HepG2 (cell line): Measurements from ENCODE around the gene HSDL2. TPM values are rescaled to one million over a fixed set of nuclear protein-coding genes. Genes with fewer than 3 reads are reported as not detected.

Experiments used
- CBFB ChIP-seq: sonication (generic); formaldehyde crosslinking; IDR thresholded peaks from 2 replicates; pipeline ENCODE4 v1.4.0; 2020; ENCODE audit warnings: missing genetic modification reagents
- EEA1 ChIP-seq: sonication (generic); formaldehyde crosslinking; IDR thresholded peaks from 2 replicates; pipeline ENCODE4 v1.5.1; 2020; ENCODE audit warnings: mild to moderate bottlenecking, missing genetic modification reagents, borderline replicate concordance
- HCFC1 ChIP-seq: fragments of 150-350 bp; IDR thresholded peaks from 2 replicates; pipeline ENCODE4 v1.6.1; 2014; ENCODE audit warnings: low read depth, low read length
- JUNB ChIP-seq: sonication (generic); formaldehyde crosslinking; IDR thresholded peaks from 2 replicates; pipeline ENCODE4 v1.8.0; 2022; ENCODE audit warnings: missing genetic modification reagents, mild to moderate bottlenecking, borderline replicate concordance
- KLF13 ChIP-seq: sonication (generic); formaldehyde crosslinking; IDR thresholded peaks from 2 replicates; pipeline ENCODE4 v1.4.0; 2020; ENCODE audit warnings: mild to moderate bottlenecking, missing genetic modification reagents
- NR2F2 ChIP-seq: IDR thresholded peaks from 2 replicates; pipeline ENCODE4 v1.6.1; 2012; ENCODE audit warnings: low read depth, inconsistent platforms, borderline replicate concordance
- SNRNP70 ChIP-seq: fragments of 200-400 bp; formaldehyde crosslinking; IDR thresholded peaks from 2 replicates; pipeline ENCODE4 v1.6.1; 2017; ENCODE audit warnings: mild to moderate bottlenecking, low read depth, low read length, moderate library complexity
- THAP8 ChIP-seq: sonication (generic); formaldehyde crosslinking; IDR thresholded peaks from 2 replicates; pipeline ENCODE4 v1.5.1; 2020; ENCODE audit warnings: missing genetic modification reagents, mild to moderate bottlenecking, borderline replicate concordance
- ZHX1 ChIP-seq: sonication (generic); formaldehyde crosslinking; IDR thresholded peaks from 2 replicates; pipeline ENCODE4 v1.8.1; 2022; ENCODE audit warnings: low read depth, mild to moderate bottlenecking, missing genetic modification reagents
- ZNF251 ChIP-seq: sonication (generic); formaldehyde crosslinking; IDR thresholded peaks from 2 replicates; pipeline ENCODE4 v1.9.0; 2021; ENCODE audit warnings: mild to moderate bottlenecking, missing genetic modification reagents
- ZNF780A ChIP-seq: sonication (generic); formaldehyde crosslinking; IDR thresholded peaks from 2 replicates; pipeline ENCODE4 v1.8.0; 2022; ENCODE audit warnings: mild to moderate bottlenecking, missing genetic modification reagents, moderate library complexity
- ZSCAN30 ChIP-seq: sonication (generic); formaldehyde crosslinking; IDR thresholded peaks from 2 replicates; pipeline ENCODE4 v1.5.0; 2020; ENCODE audit warnings: mild to moderate bottlenecking, missing genetic modification reagents
- polyA plus RNA-seq, 8 experiments: library from polyadenylated mRNA; depleted of rRNA in 3 of 8; stranded (reverse) in 7 of 8; unstranded in 1 of 8; fragments of >200 nt; fragmentation: Illumina TruSeq in 4 of 8; extraction: Trizol in 4 of 8; gene quantifications; 2 replicates each; pipeline versions ENCODE4 v1.2.1 to v1.2.3, GENCODE V29; 2011 to 2016; ENCODE audit warnings: low read depth in 4 of 8, missing spikeins in 1 of 8, mixed read lengths in 1 of 8; ENCODE audit not compliant: insufficient read depth in 1 of 8
- total RNA-seq, 5 experiments: library from RNA; depleted of rRNA; stranded (reverse); fragments of >200 nt; fragmentation: Illumina TruSeq; extraction: Trizol; gene quantifications; 2 replicates each; pipeline ENCODE4 v1.2.3, GENCODE V29; 2016; ENCODE audit warnings: low read depth in 1 of 5
- TF ChIP-seq, protein P1 (sequence below): sonication (generic); formaldehyde crosslinking; IDR thresholded peaks from 2 replicates; pipeline ENCODE4 v1.8.1; 2023; ENCODE audit warnings: mild to moderate bottlenecking, missing genetic modification reagents
- TF ChIP-seq, protein P2 (sequence below): sonication (generic); formaldehyde crosslinking; IDR thresholded peaks from 2 replicates; pipeline ENCODE4 v1.8.0; 2022; ENCODE audit warnings: missing genetic modification reagents, mild to moderate bottlenecking, borderline replicate concordance
- TF ChIP-seq, protein P3 (sequence below), 2 experiments: sonication (generic) in 1 of 2; formaldehyde crosslinking in 1 of 2; IDR thresholded peaks; 2 replicates each; pipeline versions ENCODE4 v1.4.0 to v1.6.1; 2018 to 2020; ENCODE audit warnings: missing genetic modification reagents in 2 of 2, borderline replicate concordance in 1 of 2, low read depth in 1 of 2, mild to moderate bottlenecking in 1 of 2, missing biosample characterization in 1 of 2
- TF ChIP-seq, protein P4 (sequence below): sonication (generic); formaldehyde crosslinking; IDR thresholded peaks from 2 replicates; pipeline ENCODE4 v1.4.0; 2020; ENCODE audit warnings: low read depth, mild to moderate bottlenecking, missing genetic modification reagents
- TF ChIP-seq, protein P5 (sequence below): sonication (generic); formaldehyde crosslinking; IDR thresholded peaks from 2 replicates; pipeline ENCODE4 v1.4.0; 2020; ENCODE audit warnings: low read depth, mild to moderate bottlenecking, missing genetic modification reagents

The HSDL2 gene
- total and polyA plus RNA-seq, 2 of the 13 experiments (the other 11 are each of a cell fraction or from before 2014, with no cell fraction given), result 55.3 to 80.2 TPM

DNA sequence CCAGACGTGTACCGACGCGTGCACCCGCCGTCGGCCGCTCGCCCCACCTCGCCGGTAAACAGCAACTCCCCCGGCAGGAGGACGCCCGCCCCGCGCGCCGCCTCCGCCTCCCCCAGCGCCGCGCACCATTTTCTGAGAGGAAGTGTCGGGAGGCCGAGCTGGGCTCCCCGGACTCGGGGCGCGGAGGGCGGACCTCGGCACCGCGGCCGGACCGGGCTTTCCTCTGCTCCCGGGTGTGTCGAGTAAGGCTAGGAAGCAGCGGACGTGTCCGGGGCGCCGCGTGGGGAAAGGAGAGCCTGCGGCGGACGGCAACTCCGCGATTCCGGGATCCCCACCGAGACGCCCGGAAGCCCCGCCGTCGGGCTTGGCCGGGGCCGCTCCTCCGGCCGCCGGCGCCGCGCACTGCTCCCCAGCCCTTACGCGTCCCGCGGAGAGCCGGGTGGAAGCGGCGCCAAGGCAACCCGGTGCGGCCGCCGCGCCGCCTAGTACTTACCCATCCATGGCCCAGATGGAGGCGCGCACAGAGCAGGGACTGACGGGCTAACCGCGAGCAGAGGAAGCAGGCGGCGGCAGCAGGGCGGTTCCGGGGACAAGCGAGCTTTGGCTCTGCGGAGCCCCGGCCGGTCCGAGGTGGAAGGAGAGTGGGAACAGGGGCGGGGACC is 46.8 kb upstream of the HSDL2 start, which contains the start of gene PTBP3 (continued):
- TF ChIP-seq, protein P1, sequence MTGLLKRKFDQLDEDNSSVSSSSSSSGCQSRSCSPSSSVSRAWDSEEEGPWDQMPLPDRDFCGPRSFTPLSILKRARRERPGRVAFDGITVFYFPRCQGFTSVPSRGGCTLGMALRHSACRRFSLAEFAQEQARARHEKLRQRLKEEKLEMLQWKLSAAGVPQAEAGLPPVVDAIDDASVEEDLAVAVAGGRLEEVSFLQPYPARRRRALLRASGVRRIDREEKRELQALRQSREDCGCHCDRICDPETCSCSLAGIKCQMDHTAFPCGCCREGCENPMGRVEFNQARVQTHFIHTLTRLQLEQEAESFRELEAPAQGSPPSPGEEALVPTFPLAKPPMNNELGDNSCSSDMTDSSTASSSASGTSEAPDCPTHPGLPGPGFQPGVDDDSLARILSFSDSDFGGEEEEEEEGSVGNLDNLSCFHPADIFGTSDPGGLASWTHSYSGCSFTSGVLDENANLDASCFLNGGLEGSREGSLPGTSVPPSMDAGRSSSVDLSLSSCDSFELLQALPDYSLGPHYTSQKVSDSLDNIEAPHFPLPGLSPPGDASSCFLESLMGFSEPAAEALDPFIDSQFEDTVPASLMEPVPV (CRISPR knock-in tag), result peak; percentile 92; the same call in 1 of the 2 replicates
- TF ChIP-seq SNRNP70, result no peak
- TF ChIP-seq, protein P2, sequence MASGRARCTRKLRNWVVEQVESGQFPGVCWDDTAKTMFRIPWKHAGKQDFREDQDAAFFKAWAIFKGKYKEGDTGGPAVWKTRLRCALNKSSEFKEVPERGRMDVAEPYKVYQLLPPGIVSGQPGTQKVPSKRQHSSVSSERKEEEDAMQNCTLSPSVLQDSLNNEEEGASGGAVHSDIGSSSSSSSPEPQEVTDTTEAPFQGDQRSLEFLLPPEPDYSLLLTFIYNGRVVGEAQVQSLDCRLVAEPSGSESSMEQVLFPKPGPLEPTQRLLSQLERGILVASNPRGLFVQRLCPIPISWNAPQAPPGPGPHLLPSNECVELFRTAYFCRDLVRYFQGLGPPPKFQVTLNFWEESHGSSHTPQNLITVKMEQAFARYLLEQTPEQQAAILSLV (CRISPR knock-in tag), result 0 out of 2 replicates have a peak, but pooled peaks have one; percentile 70
- no peak for TF ChIP-seq ZSCAN30 (CRISPR knock-in tag)
- no peak for TF ChIP-seq KLF13 (CRISPR knock-in tag)
- TF ChIP-seq NR2F2, result no peak
- TF ChIP-seq THAP8 (CRISPR knock-in tag), result 0 out of 2 replicates have a peak, but pooled peaks have one; percentile 49
- TF ChIP-seq, protein P3, sequence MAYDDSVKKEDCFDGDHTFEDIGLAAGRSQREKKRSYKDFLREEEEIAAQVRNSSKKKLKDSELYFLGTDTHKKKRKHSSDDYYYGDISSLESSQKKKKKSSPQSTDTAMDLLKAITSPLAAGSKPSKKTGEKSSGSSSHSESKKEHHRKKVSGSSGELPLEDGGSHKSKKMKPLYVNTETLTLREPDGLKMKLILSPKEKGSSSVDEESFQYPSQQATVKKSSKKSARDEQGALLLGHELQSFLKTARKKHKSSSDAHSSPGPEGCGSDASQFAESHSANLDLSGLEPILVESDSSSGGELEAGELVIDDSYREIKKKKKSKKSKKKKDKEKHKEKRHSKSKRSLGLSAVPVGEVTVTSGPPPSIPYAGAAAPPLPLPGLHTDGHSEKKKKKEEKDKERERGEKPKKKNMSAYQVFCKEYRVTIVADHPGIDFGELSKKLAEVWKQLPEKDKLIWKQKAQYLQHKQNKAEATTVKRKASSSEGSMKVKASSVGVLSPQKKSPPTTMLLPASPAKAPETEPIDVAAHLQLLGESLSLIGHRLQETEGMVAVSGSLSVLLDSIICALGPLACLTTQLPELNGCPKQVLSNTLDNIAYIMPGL (CRISPR knock-in tag; IDR thresholded peaks at IDR 0.05; ENCODE audit: borderline replicate concordance in 1 of 2, low read depth in 1 of 2), result peak; percentile 88 to 90; a peak in 3 of 4 replicates
- TF ChIP-seq ZNF780A (CRISPR knock-in tag), result peak; percentile 68; the same call in 1 of the 2 replicates
- TF ChIP-seq, protein P4, sequence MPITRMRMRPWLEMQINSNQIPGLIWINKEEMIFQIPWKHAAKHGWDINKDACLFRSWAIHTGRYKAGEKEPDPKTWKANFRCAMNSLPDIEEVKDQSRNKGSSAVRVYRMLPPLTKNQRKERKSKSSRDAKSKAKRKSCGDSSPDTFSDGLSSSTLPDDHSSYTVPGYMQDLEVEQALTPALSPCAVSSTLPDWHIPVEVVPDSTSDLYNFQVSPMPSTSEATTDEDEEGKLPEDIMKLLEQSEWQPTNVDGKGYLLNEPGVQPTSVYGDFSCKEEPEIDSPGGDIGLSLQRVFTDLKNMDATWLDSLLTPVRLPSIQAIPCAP, result 0 out of 2 replicates have a peak, but pooled peaks have one; percentile 7
- TF ChIP-seq JUNB (CRISPR knock-in tag), result no peak
- TF ChIP-seq, protein P5, sequence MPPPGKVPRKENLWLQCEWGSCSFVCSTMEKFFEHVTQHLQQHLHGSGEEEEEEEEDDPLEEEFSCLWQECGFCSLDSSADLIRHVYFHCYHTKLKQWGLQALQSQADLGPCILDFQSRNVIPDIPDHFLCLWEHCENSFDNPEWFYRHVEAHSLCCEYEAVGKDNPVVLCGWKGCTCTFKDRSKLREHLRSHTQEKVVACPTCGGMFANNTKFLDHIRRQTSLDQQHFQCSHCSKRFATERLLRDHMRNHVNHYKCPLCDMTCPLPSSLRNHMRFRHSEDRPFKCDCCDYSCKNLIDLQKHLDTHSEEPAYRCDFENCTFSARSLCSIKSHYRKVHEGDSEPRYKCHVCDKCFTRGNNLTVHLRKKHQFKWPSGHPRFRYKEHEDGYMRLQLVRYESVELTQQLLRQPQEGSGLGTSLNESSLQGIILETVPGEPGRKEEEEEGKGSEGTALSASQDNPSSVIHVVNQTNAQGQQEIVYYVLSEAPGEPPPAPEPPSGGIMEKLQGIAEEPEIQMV, result no peak
- TF ChIP-seq EEA1 (CRISPR knock-in tag), result peak; percentile 68; the same call in 1 of the 2 replicates
- no peak for TF ChIP-seq HCFC1
- TF ChIP-seq CBFB (CRISPR knock-in tag), result no peak
- TF ChIP-seq ZHX1 (CRISPR knock-in tag), result no peak
- no peak for TF ChIP-seq ZNF251 (CRISPR knock-in tag)
